GM21423 (cell line): Measurements from ENCODE around the gene MKNK1.

Experiments used
- ATAC-seq: cut with Tn5 transposase; IDR thresholded peaks from one replicate; pipeline ENCODE4 v1.9.1; 2021; ENCODE audit warnings: mild to moderate bottlenecking, moderate library complexity; ENCODE audit not compliant: unreplicated experiment

The MKNK1 gene

DNA sequence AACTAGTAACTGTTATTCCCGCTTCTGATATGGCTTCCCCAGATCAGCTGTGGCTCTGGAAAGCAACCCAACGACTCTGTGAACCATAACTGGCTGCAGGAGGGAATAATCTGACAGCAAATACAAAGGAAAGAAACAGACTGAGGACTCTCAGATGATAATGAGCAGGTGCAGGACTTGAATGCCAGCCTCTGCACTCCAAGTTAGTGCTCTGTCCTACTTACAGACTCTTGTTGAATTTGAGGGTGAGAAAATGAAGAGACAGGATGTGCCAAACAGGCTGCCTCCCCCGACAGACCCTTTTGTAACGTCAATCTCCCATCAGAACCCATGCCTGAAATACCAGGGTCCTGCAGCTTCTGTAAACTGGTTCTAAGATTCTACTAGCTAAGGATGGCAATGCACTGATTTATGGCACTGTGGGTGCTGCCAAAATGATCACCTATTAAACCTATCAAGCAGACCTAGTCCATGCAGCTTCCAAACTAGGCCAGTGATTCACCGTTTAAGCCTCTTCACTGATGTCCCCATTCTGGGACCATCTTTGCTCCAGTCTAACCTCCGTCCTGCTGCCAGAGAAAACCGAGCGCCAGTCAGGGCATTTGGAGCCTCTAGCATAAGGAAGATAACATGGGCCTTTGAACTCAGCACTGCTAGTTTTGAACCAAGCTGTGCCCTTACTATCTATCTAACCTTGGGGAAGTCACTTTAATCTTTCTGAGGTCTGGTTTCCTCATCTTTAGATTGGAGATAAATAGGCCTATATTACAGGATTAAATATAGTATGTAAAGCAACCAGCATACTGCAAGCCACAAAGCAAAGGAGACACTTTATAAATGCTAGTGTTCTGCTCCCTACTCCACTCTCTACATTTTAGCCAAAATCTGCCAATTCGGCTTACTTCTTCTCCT, 4.8 kb downstream of the MKNK1 start:
- no peak for ATAC-seq

DNA sequence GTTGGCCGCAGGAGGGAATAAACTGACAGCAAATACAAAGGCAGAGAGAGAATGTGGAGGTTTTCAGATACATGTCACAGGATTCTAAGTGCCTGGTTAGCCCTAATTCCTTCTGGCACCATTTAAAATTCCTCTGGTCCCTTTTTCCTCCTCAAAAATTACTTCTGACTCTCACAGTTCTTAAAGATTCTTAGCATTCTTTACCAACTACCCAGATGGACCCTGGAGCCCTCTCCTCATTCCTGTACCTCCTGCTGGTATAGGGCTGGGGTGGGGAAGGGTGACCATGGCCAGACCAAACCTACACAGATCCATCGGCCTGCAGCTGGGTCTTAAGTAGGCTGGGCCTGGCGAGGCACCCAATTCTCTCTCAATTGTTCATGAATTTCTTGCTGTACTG, 7.2 kb downstream of the MKNK1 start:
- ATAC-seq: no peak

DNA sequence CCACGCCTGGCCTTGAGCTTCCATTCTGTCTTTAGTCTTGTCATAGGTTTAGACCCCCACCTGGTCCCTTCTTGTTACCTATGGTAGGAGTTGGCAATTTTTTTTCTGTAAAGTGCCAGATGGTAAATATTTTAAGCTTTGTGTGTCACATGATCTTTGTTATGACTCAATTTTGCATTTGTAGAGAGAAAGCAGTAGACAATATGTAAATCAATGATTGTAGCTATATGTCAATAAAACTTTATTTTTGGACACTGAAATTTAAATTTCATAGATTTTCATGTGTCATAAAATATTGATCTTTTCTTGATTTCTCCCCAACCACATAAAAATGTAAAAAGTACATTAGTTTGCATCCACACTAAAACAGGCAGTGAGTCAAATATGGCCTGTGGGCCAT, 8.0 kb downstream of the MKNK1 start:
- no peak for ATAC-seq

DNA sequence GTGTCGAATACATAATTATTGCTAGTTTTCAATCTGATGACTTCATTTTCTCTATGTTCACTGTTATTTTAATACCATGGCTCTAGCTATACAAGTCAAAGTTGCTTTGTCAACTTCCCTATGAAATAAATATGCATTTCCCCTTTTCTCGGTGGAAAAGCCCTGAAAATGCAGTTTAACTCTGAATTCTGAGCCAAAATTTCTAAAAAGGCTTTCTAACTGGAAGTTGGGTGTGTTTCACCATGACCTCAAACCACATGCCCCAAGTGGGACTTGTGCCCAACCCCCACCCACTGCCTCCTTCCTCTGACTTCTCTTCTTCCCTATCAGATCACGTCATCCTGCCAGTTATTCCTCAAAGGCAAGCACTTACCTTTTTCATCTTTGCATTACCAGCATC, 8.9 kb downstream of the MKNK1 start:
- no peak for ATAC-seq

DNA sequence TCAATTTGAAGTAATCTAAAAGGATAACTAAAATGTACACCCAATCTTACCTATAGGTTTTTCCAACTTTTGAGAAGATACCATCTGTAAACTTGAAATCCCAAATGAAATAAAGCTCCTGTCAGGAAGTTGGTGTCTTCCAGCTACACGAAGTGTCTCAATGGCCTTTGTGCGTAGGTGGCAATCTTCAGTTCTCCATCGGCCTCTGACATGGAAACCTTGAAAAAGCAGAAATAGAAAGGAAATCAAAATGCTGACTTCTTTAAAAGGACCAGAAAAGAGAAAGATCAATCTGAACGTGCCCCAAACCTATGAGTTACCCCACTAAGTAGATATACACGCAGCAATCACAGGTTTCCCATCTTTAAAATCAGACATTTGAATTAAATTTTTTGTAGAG, 10.0 kb downstream of the MKNK1 start:
- ATAC-seq: no peak

DNA sequence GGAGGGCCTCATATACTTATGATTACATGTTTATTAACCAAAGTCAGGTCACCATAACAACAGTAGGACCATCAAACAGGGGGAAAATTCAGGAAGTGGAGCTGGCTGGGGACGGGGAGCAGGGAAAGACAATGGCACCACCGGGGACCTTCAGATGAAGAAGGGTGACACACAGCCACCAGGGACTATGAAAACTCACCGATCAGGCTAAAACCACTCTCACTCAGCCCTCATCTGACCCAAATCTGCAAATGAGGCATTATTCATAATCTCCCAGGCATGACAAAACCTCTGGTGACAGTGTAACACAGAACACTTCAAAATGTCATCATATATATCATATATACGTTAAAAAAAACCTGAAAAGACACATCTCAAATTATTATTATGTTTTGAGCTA, 11.2 kb downstream of the MKNK1 start:
- no peak for ATAC-seq

DNA sequence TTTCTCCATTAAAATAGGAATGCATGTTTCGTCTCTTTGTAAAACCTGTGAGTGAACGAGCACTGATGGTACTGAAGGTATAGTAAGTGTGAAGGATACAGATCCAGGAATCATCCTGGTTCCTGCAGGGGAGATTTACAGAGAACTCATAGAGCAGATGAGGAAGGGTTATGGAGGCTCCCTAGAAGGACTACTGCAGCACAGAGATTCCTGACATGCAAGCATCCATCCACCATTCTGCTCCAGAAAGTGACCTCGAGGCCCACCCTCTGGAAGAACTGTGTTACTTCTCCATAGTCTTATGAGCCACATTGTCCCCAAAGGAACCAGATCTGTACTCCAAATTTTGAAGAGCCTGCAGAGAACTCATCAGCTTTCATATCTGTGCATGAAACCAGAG, 14.5 kb downstream of the MKNK1 start:
- ATAC-seq: no peak

DNA sequence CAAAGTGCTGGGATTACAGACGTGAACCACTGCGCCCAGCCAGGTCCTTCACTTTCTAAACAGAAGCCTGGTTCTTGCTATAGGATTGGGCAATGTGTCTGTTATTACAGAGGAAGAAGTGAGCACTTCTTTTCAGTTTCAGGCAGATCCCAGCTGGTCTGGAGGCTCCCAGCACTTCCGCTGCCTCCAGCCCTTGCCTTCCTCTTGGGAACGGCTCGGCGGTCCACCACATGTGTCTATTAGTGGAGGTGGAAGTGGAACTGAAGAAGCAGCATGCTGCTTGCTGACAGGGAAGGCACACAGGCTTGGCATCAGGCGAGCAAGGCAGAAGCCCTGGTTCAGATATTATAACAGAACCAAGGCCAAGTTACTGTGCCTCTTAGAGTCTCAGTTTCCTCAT, 17.0 kb downstream of the MKNK1 start:
- no peak for ATAC-seq

DNA sequence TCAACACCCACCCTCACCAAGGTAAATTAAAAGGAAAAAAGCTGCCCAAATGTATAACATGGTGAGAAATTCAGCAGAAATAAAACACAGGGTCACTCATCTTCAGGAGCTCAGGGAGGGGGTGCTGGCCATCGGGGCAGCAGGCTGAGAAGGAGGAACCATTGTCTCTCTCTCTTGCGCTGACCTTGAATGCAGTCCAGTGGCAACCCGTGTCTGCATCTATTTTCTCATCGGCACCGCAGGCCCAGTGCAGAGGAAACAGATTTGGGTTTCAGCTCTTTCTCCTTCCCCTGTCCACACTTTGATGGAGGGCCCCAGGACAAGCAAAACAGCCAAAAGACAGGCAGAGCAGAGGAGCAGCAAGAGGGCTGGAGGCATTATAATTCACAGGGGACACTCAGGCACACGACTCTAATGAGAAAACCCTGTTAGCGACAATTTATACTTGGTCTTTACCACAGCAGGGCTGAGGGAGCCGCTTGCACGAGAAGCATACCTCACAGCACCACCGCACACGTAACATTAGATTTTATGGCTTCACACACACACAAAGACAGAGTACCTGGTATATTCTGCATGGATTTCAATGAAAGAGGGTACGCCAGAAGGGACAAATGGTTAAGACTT, 18.6 kb downstream of the MKNK1 start:
- ATAC-seq: no peak

DNA sequence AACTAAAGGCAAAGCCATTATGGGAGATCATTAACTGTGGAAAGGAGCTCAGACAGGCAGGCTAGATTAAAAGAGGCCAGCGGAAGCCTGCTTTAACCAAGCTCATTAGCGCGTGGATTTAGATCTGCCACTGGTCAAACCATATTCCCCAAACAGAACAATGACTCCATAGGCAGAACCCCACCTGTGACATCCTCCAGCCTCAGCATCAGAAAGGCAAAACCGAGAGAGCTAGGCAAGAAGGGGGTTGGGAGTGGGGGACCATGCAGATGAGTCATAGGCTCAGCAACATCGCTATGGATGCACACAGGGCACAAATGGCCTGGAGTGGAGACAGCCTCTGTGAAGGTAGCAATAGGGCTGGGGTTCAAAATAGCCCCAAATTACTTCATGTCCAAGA, 20.6 kb downstream of the MKNK1 start:
- ATAC-seq: no peak

DNA sequence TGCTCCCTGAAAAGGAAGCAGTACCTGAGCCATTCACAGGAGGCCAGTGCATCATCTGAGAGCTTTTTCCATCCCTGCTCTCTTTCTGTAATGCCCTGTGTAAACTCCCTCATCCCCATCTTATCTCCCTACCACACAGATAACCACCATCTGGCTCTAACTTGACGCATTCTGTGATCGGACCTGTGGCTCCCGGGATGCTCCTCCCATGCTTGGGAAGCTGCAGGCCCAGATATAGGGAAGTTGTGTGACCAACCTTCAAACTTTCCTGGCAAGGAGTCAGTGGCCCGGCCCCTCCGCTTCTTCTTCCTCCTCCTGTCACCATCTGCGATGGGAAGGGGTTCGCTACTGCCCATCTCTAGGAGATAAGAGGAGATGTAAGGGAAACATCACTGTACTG, 21.1 kb downstream of the MKNK1 start:
- ATAC-seq: no peak

DNA sequence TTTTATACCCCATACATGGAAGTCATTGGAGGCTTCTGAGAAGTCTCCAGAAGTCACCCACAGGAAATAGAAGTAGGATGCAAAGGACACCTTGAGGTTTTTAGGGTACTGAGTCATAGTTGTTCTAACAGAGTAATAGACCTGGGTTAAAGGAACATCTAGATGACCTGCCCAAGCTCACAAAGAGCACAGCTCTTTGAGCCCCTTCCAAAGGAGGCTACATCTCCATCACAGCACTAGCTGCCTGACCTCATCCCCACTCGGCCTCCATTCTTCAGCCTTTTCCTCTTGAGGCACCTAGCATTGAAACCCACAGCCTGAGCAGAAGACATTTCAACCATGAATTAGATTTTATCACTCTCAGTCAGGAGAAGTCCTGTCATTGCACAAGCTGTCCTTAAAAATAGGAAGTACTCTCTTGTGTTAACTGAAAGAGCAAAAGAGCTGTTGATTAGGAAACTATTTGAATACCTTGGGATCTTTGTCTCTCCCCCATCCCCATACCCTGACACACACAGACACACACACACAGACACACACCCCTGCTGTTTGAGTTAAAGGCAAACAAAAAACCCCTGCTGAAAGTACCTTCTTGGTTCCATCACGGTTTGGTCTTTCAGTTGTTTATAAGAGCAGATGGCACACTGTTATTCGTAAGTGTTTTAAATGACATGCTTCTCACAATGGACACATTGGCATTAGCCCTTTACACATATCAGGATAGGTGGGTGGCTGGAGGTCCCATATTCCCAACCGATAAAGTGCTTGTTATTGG, 22.2 kb downstream of the MKNK1 start:
- no peak for ATAC-seq

DNA sequence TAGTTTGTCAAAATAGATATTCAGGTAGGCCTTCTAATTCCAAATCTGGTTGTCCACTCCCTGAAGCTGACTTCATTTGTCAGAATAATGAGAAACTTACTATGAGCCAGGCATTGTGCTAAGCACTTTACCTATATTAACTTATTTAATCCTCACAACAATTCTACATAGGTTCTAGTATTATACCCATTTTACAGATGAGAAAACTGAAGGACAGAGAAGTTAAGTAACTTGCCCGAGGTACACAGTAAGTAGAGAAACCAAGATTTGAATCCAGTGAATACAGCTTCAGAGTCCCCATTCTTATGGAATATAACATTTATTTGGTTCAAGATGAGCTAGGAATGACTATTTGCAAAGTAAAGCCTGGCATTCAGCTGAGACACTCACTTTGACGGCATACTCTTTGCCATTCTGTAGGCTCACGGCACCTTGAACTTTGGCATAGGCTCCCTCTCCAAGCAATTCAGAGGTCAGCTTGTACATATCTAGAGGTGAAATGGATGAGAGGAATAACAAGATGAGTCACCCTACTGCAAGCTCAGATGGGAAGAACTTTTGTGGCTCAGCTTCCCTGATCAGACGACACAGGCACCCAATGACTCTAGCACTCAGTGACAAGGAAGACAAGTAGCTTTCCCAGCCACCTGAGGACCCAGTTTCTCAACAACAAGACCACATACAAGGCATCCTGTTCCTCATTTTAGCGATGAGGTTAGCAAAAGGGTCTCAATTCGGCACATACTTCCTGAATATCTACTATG, 23.7 kb downstream of the MKNK1 start:
- ATAC-seq: no peak

DNA sequence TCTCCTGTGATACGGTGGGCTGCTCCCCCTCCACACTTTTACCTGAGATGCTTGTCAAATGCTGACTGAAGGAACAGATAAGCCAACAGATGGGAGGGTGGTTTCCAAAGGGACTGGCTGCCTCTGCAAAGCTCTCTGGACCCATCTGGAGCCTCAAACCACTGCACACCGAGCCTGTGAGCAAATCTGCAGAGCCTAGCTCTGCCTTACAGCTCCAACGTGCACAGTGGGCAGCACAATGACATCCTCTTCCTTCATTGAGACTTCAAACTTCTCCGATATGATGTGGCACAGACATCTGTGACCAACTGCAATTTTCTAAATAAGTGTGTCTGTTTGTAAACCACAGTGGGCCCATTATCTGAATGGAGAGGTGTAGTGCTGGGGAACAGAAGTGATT, 26.4 kb downstream of the MKNK1 start:
- ATAC-seq: no peak

DNA sequence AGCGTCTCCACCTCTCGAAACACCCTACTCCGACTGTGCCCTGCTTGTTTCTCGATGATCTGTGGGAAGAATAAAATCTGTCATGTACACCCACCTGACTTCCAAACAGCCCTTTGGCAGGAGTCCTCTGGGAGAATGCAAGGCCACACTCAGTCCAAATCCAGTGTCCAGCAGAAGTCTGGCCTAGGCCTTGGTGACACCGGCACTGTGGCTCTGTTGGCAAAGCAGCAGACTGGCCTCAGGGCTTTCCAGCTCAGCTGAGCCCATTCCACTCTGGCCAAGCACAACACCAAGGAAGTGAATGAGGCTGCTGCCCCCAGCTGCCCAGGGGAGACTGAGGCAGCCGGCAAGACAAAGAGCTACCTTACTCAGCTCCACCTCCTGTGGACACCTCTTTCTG, 27.5 kb downstream of the MKNK1 start:
- ATAC-seq: no peak

DNA sequence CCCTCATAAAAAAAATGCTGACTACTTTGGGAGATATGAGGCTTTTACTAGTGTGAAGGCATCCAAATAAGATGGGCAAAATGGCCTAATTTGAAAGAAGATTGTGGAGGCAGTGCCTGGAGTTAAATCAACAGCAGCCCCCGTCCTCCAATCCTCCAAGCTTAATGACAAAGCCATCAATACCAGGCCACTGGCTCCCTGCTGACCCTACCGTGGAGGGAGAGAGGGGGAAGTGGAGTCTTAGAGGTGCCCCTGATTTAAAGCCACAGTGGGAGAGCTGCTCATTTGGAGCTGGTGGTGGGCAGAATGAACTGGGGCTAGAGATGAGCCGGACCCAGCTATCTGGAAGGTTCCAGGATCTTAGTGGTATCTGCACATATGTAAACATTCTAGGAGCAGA, 28.3 kb downstream of the MKNK1 start:
- no peak for ATAC-seq

DNA sequence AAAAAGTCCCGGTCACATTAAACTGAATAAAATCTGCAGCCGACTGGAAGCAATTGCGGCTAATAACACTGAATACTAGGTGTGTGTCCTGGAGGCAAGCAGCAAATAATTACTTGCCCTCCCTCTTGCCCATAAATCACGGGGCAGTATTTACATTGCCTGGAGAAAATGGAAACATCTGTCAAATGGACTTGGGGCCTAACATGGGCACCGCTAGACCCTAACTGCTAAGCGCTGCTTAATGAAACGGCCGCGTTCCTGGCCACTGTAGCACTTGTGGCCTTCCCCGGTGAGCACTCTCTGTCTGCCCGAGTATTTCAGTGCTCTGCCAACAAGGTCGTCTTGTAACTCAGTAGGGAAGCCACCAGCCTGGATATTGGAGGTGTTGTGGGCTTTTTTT, 28.8 kb downstream of the MKNK1 start:
- ATAC-seq: no peak

DNA sequence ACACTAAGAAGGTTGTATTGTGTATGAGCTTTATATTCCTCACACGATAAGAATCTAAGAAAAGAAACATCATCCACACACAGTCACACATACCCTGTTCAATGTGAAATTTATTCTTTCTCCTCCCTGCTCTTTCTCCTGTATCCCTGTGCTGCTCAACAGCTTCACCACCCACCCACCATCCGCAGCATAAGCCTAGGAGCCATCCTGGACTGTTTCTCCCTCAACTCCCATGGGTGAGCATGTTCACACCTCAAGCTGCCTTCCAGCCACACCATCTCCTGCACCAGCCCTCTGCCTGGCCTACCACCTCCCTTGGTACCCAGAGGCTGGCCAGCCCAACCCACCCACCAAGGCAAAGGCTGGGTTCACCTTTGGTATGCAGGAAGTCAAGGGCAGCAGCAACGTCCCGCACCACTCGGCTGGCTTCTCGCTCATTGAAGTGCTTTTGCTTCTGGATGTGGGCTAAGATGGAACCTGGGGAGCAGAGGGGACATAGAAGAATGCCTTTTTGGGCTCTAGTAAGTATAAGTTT, 32.3 kb downstream of the MKNK1 start:
- no peak for ATAC-seq

DNA sequence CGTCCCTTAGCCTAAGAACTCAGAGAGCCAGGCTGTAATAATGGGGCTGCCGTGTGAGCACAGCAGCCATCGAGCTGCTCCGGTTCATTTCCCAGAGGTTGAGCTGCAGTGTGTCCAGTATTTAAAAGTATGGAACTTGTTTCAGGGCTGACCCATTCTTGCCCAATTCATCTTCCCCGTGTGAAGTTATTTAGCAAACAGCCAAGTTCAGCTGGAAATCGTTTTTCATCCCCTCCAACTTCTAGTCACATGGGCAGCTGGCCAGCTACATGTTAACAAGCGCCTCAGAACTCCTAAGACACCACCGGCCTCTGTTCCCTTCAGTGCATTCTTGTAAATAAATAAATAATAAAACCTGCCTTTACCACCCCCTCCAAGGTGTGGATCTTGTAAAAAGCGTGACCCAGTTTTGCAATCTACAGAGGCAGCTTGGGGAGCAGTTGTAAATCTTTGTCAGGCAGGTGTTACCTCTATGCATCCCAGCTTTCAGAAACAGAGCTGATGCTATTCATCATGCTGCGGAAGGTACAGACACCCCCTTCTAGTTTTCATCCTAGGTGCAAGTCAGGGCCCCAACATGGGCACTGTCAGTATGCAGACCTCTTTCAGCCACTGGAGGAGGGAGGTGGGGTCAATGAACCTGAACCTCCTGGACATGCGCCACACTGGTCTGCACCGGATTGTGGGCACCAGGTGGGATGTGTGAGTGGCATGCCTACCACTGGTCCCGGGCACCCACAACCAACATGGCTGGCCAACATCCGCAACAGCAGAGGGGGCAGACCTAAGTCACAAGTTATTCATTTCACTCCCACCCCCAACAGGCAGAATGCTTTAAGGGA, 34.0 kb downstream of the MKNK1 start:
- ATAC-seq: no peak

DNA sequence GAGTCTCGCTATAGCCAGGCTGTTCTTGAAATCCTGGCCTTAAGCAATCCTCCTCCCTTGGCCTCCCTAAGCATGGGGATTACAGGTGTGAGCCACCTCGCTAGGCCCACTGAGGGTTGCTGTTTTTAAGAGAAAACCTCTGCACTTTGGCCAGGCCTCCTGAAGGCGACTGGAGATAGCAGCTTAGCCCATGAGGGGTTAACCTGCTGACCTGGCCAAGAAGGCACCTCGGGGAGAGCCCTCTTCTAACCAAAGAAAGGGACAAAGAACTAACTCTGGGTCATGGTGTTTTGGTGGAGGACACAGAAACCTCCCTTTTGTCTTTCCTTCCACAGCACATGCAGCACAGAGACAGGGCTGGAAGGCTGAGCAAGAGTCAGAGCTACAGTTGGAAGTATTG, 35.0 kb downstream of the MKNK1 start:
- ATAC-seq: no peak
